H9 (cell line): ENCODE data around the gene JARID2. TPM values are rescaled to one million over a fixed set of nuclear protein-coding genes. Genes with fewer than 3 reads are reported as not detected.
A peak's percentile ranks its signal among the peaks of the same experiment; 100 is the strongest.

ENCODE experiments used
- DNase-seq: peaks from one replicate; pipeline ENCODE4 v3.0.0-alpha.2; 2017
- H2AFZ ChIP-seq: one replicate; pipeline ENCODE4 v1.6.1; 2013; ENCODE audit warnings: mild to moderate bottlenecking, low read length, control low read depth, moderate library complexity
- H2AK5ac ChIP-seq: 2 replicates; pipeline ENCODE4 v1.6.1; 2013; ENCODE audit warnings: low read length, control low read depth, mixed read lengths; ENCODE audit not compliant: insufficient read length
- H2BK120ac ChIP-seq: one replicate; pipeline ENCODE4 v1.6.1; 2013; ENCODE audit warnings: low read depth, mild to moderate bottlenecking, low read length, control low read depth, inconsistent platforms; ENCODE audit not compliant: poor library complexity, severe bottlenecking
- H2BK12ac ChIP-seq: 2 replicates; pipeline ENCODE4 v1.6.1; 2013; ENCODE audit warnings: low read length, control low read depth, mixed read lengths, low read depth; ENCODE audit not compliant: insufficient read length
- H2BK15ac ChIP-seq: 2 replicates; pipeline ENCODE4 v1.6.1; 2013; ENCODE audit warnings: low read depth, low read length, control low read depth
- H2BK20ac ChIP-seq: one replicate; pipeline ENCODE4 v1.6.1; 2013; ENCODE audit warnings: low read depth, mild to moderate bottlenecking, low read length, control low read depth, inconsistent platforms; ENCODE audit not compliant: poor library complexity, severe bottlenecking
- H2BK5ac ChIP-seq: 2 replicates; pipeline ENCODE4 v1.6.1; 2013; ENCODE audit warnings: low read length, control low read depth, mixed read lengths; ENCODE audit not compliant: insufficient read length
- H3K14ac ChIP-seq: 2 replicates; pipeline ENCODE4 v1.6.1; 2013; ENCODE audit warnings: low read length, control low read depth; ENCODE audit not compliant: insufficient read depth
- H3K18ac ChIP-seq: 2 replicates; pipeline ENCODE4 v1.6.1; 2013; ENCODE audit warnings: low read depth, mild to moderate bottlenecking, mixed read lengths, low read length, control low read depth; ENCODE audit not compliant: insufficient read length
- H3K23ac ChIP-seq: 2 replicates; pipeline ENCODE4 v1.6.1; 2013; ENCODE audit warnings: low read length, control low read depth, mixed read lengths, low read depth; ENCODE audit not compliant: insufficient read length
- H3K23me2 ChIP-seq: 2 replicates; pipeline ENCODE4 v1.6.1; 2013; ENCODE audit warnings: low read depth, mild to moderate bottlenecking, mixed read lengths, low read length, control low read depth; ENCODE audit not compliant: insufficient read length, poor library complexity, severe bottlenecking
- H3K27ac ChIP-seq: 2 replicates; pipeline ENCODE4 v1.5.1; 2013; ENCODE audit warnings: low read length, control low read depth, mixed read lengths, low read depth; ENCODE audit not compliant: insufficient read length
- H3K27me3 ChIP-seq: 2 replicates; pipeline ENCODE4 v1.6.1; 2013; ENCODE audit warnings: low read length, control low read depth, inconsistent platforms; ENCODE audit not compliant: insufficient read depth
- H3K4ac ChIP-seq: 2 replicates; pipeline ENCODE4 v1.6.1; 2013; ENCODE audit warnings: low read depth, mild to moderate bottlenecking, control low read depth, inconsistent platforms, low read length, moderate library complexity
- H3K4me1 ChIP-seq: 2 replicates; pipeline ENCODE4 v1.6.1; 2013; ENCODE audit warnings: low read length, control low read depth, inconsistent platforms; ENCODE audit not compliant: insufficient read depth
- H3K4me2 ChIP-seq: 2 replicates; pipeline ENCODE4 v1.6.1; 2013; ENCODE audit warnings: low read length, control low read depth, mixed read lengths; ENCODE audit not compliant: insufficient read length, insufficient read depth
- H3K56ac ChIP-seq: 2 replicates; pipeline ENCODE4 v1.6.1; 2013; ENCODE audit warnings: low read depth, mild to moderate bottlenecking, mixed read lengths, low read length, control low read depth; ENCODE audit not compliant: insufficient read length
- H3K79me1 ChIP-seq: 2 replicates; pipeline ENCODE4 v1.6.1; 2013; ENCODE audit warnings: low read depth, mild to moderate bottlenecking, moderate library complexity, low read length, control low read depth, inconsistent platforms; ENCODE audit not compliant: insufficient read depth, poor library complexity, severe bottlenecking
- H3K79me2 ChIP-seq: 2 replicates; pipeline ENCODE4 v1.6.1; 2013; ENCODE audit warnings: low read length, control low read depth, inconsistent platforms; ENCODE audit not compliant: insufficient read depth
- H3K9ac ChIP-seq: 2 replicates; pipeline ENCODE4 v1.6.1; 2013; ENCODE audit warnings: low read length, control low read depth, mixed read lengths; ENCODE audit not compliant: insufficient read length; ENCODE audit errors: extremely low read depth
- H3K9me3 ChIP-seq: one replicate; pipeline ENCODE4 v1.6.1; 2013; ENCODE audit warnings: low read depth, low read length, inconsistent platforms; ENCODE audit not compliant: control insufficient read depth
- H3T11ph ChIP-seq: one replicate; pipeline ENCODE4 v1.6.1; 2013; ENCODE audit warnings: mild to moderate bottlenecking, low read length, control low read depth, inconsistent platforms
- H4K20me1 ChIP-seq: one replicate; pipeline ENCODE4 v1.6.1; 2013; ENCODE audit not compliant: control insufficient read depth, insufficient read length, insufficient read depth
- H4K5ac ChIP-seq: 2 replicates; pipeline ENCODE4 v1.6.1; 2013; ENCODE audit warnings: low read depth, mild to moderate bottlenecking, mixed read lengths, low read length, control low read depth; ENCODE audit not compliant: insufficient read length
- H4K8ac ChIP-seq: replicated peaks from 2 replicates; pipeline ENCODE4 v1.6.1; 2013; ENCODE audit warnings: low read length, control low read depth, mixed read lengths, low read depth; ENCODE audit not compliant: insufficient read length
- H4K91ac ChIP-seq: 2 replicates; pipeline ENCODE4 v1.6.1; 2013; ENCODE audit warnings: low read depth, mild to moderate bottlenecking, moderate library complexity, mixed read lengths, low read length, control low read depth; ENCODE audit not compliant: insufficient read length
- H3K27ac Mint-ChIP-seq, 3 experiments: 2 replicates in 2 of 3; 3 replicates in 1 of 3; pipeline ENCODE4 v1.8.0; 2020 to 2021; ENCODE audit warnings: mixed read lengths in 3 of 3, mild to moderate bottlenecking in 1 of 3, moderate library complexity in 1 of 3
- H3K27me3 Mint-ChIP-seq: 2 replicates; pipeline ENCODE4 v1.8.0; 2021; ENCODE audit warnings: low read depth, mild to moderate bottlenecking, moderate library complexity, mixed read lengths
- H3K36me3 Mint-ChIP-seq, 3 experiments: 2 replicates in 2 of 3; 3 replicates in 1 of 3; pipeline ENCODE4 v1.8.0; 2020 to 2021; ENCODE audit warnings: low read depth in 3 of 3, mixed read lengths in 3 of 3; ENCODE audit not compliant: insufficient read depth in 1 of 3
- H3K4me1 Mint-ChIP-seq, 2 experiments: 2 replicates each; pipeline ENCODE4 v1.8.0; 2020; ENCODE audit warnings: mixed read lengths in 2 of 2
- H3K4me3 Mint-ChIP-seq, 2 experiments: 2 replicates in 1 of 2; 3 replicates in 1 of 2; pipeline ENCODE4 v1.8.0; 2020 to 2021; ENCODE audit warnings: mild to moderate bottlenecking in 2 of 2, mixed read lengths in 2 of 2, moderate library complexity in 1 of 2
- H3K9me3 Mint-ChIP-seq, 2 experiments: 2 replicates in 1 of 2; 3 replicates in 1 of 2; pipeline ENCODE4 v1.8.0; 2020; ENCODE audit warnings: mild to moderate bottlenecking in 2 of 2, mixed read lengths in 2 of 2, moderate library complexity in 1 of 2
- WGBS: extraction: QIAGEN DNeasy Blood & Tissue Kit; methylation state at CpG from one replicate; pipeline ENCODE4 v1.1.7; 2013; ENCODE audit warnings: missing lambda C conversion rate, low lambda C conversion rate, mixed read lengths; ENCODE audit not compliant: insufficient read length; ENCODE audit errors: extremely low coverage; 5-methylcytosine and 5-hydroxymethylcytosine counted together
- total RNA-seq: library from RNA; stranded (reverse); gene quantifications from 2 replicates; pipeline ENCODE4 v1.2.1, GENCODE V29; 2021
- TF ChIP-seq, protein P1 (sequence below): fragments of 200-600 bp; sonication (generic); conservative IDR thresholded peaks from 3 replicates; pipeline ENCODE4 v1.8.0; 2021; ENCODE audit warnings: antibody characterized with exemption, mild to moderate bottlenecking

JARID2 gene
- total RNA-seq, 1 experiment from 2014 or later = 174 TPM

DNA sequence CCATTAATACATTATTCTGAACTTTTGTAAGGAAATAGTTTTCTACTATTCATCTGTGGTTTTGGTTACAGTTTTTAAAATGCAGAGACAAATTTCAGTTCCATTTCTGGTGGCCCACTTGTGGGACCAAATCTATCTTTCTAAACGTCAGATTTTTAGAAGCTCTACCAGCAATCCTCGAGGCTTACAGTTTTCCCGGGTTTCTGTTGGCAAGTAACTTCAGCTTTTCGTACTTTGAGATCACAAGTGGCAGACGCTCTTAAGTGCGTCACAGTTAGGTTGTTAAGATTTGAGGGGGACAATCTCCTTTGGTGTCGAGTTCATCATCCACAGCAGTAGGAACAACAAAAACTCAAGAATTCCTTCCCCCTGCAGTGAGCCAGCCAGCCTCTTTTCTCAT lies 60.0 kb downstream of the JARID2 start:
- no peaks in the 10 kb centered on the region for H3K9me3 ChIP-seq
- H3K9me3 Mint-ChIP-seq = no peaks in the 10 kb centered on the region
- H3K27me3 ChIP-seq = no peaks in the 10 kb centered on the region
- no peak overlapping the region for H3K27ac ChIP-seq
- H2BK20ac ChIP-seq = no peak overlapping the region
- H3K4me3 Mint-ChIP-seq = no peak overlapping the region
- H4K5ac ChIP-seq = no peak overlapping the region
- H3K79me2 ChIP-seq = peaks cover 94% of the 10 kb centered on the region
- H2BK5ac ChIP-seq = no peak overlapping the region
- no peak overlapping the region for H3K4ac ChIP-seq
- no CpG with 5 or more reads among the region's 7 CpGs for WGBS
- H3K9ac ChIP-seq = no peak overlapping the region
- H2AFZ ChIP-seq = no peak overlapping the region
- H3K27ac Mint-ChIP-seq = peak overlapping the region in 1 of 3 experiments; percentile 65; a peak in 2 of 7 replicates
- H2BK12ac ChIP-seq = no peak overlapping the region
- no peaks in the 10 kb centered on the region for H3K23me2 ChIP-seq
- no peak overlapping the region for H3K23ac ChIP-seq
- H4K8ac ChIP-seq = no peak overlapping the region
- H3K4me1 Mint-ChIP-seq = peaks cover 72 to 74% of the 10 kb centered on the region in 2 experiments
- peaks cover 2 to 15% (median 8%) of the 10 kb centered on the region in 3 experiments; a peak in 4 of 7 replicates for H3K36me3 Mint-ChIP-seq
- TF ChIP-seq, protein P1, sequence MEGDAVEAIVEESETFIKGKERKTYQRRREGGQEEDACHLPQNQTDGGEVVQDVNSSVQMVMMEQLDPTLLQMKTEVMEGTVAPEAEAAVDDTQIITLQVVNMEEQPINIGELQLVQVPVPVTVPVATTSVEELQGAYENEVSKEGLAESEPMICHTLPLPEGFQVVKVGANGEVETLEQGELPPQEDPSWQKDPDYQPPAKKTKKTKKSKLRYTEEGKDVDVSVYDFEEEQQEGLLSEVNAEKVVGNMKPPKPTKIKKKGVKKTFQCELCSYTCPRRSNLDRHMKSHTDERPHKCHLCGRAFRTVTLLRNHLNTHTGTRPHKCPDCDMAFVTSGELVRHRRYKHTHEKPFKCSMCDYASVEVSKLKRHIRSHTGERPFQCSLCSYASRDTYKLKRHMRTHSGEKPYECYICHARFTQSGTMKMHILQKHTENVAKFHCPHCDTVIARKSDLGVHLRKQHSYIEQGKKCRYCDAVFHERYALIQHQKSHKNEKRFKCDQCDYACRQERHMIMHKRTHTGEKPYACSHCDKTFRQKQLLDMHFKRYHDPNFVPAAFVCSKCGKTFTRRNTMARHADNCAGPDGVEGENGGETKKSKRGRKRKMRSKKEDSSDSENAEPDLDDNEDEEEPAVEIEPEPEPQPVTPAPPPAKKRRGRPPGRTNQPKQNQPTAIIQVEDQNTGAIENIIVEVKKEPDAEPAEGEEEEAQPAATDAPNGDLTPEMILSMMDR = no peak
- no peaks in the 10 kb centered on the region for H3K79me1 ChIP-seq
- H3K4me1 ChIP-seq = peaks cover 22% of the 10 kb centered on the region; the same call in 1 of the 2 replicates
- H3K14ac ChIP-seq = no peak overlapping the region
- H2AK5ac ChIP-seq = no peak overlapping the region
- DNase-seq = no peak
- no peak overlapping the region for H4K91ac ChIP-seq
- H3K56ac ChIP-seq = no peak overlapping the region
- H3K4me2 ChIP-seq = no peak overlapping the region
- no peak overlapping the region for H2BK15ac ChIP-seq
- H4K20me1 ChIP-seq = peaks cover 2% of the 10 kb centered on the region
- no peaks in the 10 kb centered on the region for H3K27me3 Mint-ChIP-seq
- no peak overlapping the region for H2BK120ac ChIP-seq
- H3T11ph ChIP-seq = no peak overlapping the region
- H3K18ac ChIP-seq = no peak overlapping the region
